Activated naive CD8-positive, alpha-beta T cell treated with anti-CD3 and anti-CD28 coated beads for 36 hours (primary cell): Measurements from ENCODE around the gene EBLN2. TPM values are rescaled to one million over a fixed set of nuclear protein-coding genes. Genes with fewer than 3 reads are reported as not detected.

Source experiments
- DNase-seq: peaks from one replicate; pipeline ENCODE4 v3.0.0; 2021
- H3K27ac Mint-ChIP-seq: one replicate; pipeline ENCODE4 v1.8.0; 2022; ENCODE audit warnings: mild to moderate bottlenecking, moderate library complexity, mixed read lengths
- H3K27me3 Mint-ChIP-seq: one replicate; pipeline ENCODE4 v1.8.0; 2022; ENCODE audit warnings: mild to moderate bottlenecking, mixed read lengths
- H3K36me3 Mint-ChIP-seq: one replicate; pipeline ENCODE4 v1.8.0; 2021; ENCODE audit warnings: mild to moderate bottlenecking, mixed read lengths
- H3K4me1 Mint-ChIP-seq: one replicate; pipeline ENCODE4 v1.8.0; 2021; ENCODE audit warnings: mixed read lengths
- H3K4me3 Mint-ChIP-seq: one replicate; pipeline ENCODE4 v1.8.0; 2022; ENCODE audit warnings: mild to moderate bottlenecking, moderate library complexity, mixed read lengths
- H3K9me3 Mint-ChIP-seq: one replicate; pipeline ENCODE4 v1.8.0; 2022; ENCODE audit warnings: mixed read lengths
- total RNA-seq, 2 experiments: library from RNA; stranded (reverse); gene quantifications; one replicate each; pipeline ENCODE4 v1.2.3, GENCODE V29; 2021

EBLN2 gene
- 1 to 10 TPM; 3.5 to 3.6 TPM for total RNA-seq

GRCh38 chr3:73061416-73061815, at the start of gene EBLN2:
Gene EBLN2, plus strand, starts transcription at chr3:73061659. Its CDS starts 423 bp downstream, at chr3:73062082.
- H3K4me1 Mint-ChIP-seq = peaks cover 13% of the 10 kb centered on the region
- H3K9me3 Mint-ChIP-seq = no peaks in the 10 kb centered on the region
- no peak for DNase-seq
- no peak within 1 kb of the TSS for H3K27ac Mint-ChIP-seq
- H3K4me3 Mint-ChIP-seq = no peak within 1 kb of the TSS
- H3K27me3 Mint-ChIP-seq = no peaks in the 10 kb centered on the region
- H3K36me3 Mint-ChIP-seq = peaks cover 11% of the 10 kb centered on the region

- no peak overlapping the region for H3K27ac Mint-ChIP-seq
- no peak for DNase-seq
- H3K27me3 Mint-ChIP-seq = no peaks in the 10 kb centered on the region
- no peaks in the 10 kb centered on the region for H3K9me3 Mint-ChIP-seq
- H3K36me3 Mint-ChIP-seq = peaks cover 41% of the 10 kb centered on the region
- peaks cover 42% of the 10 kb centered on the region for H3K4me1 Mint-ChIP-seq
- H3K4me3 Mint-ChIP-seq = no peak overlapping the region
These were observed 43.2 kb upstream of the EBLN2 start for GRCh38 chr3:73018298-73018697.

GRCh38 chr3:73018790-73019441, 42.5 kb upstream of the EBLN2 start:
- Mint-ChIP-seq H3K4me1 (peaks cover 41% of the 10 kb centered on the region), H3K4me3 (no peak overlapping the region), H3K9me3 (no peaks in the 10 kb centered on the region), H3K27me3 (no peaks in the 10 kb centered on the region), H3K36me3 (peaks cover 40% of the 10 kb centered on the region), H3K27ac (no peak overlapping the region)
- no peak for DNase-seq

- Mint-ChIP-seq H3K36me3 (peaks cover 34% of the 10 kb centered on the region), H3K27me3 (no peaks in the 10 kb centered on the region), H3K27ac (no peak overlapping the region), H3K9me3 (no peaks in the 10 kb centered on the region), H3K4me3 (no peak overlapping the region), H3K4me1 (peaks cover 53% of the 10 kb centered on the region)
- no peak for DNase-seq
These were observed 40.1 kb upstream of the EBLN2 start for GRCh38 chr3:73021301-73021835.

GRCh38 chr3:73024836-73025235, 36.6 kb upstream of the EBLN2 start:
- Mint-ChIP-seq H3K27ac (no peak overlapping the region), H3K27me3 (no peaks in the 10 kb centered on the region), H3K4me1 (peaks cover 59% of the 10 kb centered on the region)

GRCh38 chr3:73026111-73026759, 35.2 kb upstream of the EBLN2 start:
- no peak overlapping the region for H3K4me3 Mint-ChIP-seq
- no peak overlapping the region for H3K27ac Mint-ChIP-seq
- H3K27me3 Mint-ChIP-seq = no peaks in the 10 kb centered on the region
- H3K4me1 Mint-ChIP-seq = peaks cover 63% of the 10 kb centered on the region
- DNase-seq = no peak
- H3K9me3 Mint-ChIP-seq = peaks cover 3% of the 10 kb centered on the region
- peaks cover 45% of the 10 kb centered on the region for H3K36me3 Mint-ChIP-seq

More at GRCh38 chr3:73024836-73025235, 36.6 kb upstream of the EBLN2 start:
- Mint-ChIP-seq H3K9me3 (peaks cover 3% of the 10 kb centered on the region), H3K4me3 (no peak overlapping the region), H3K36me3 (peaks cover 40% of the 10 kb centered on the region)
- no peak for DNase-seq

- no peak for DNase-seq
- H3K36me3 Mint-ChIP-seq = peaks cover 46% of the 10 kb centered on the region
- no peaks in the 10 kb centered on the region for H3K27me3 Mint-ChIP-seq
- peaks cover 65% of the 10 kb centered on the region for H3K4me1 Mint-ChIP-seq
- H3K27ac Mint-ChIP-seq = no peak overlapping the region
- H3K4me3 Mint-ChIP-seq = no peak overlapping the region
- H3K9me3 Mint-ChIP-seq = peaks cover 3% of the 10 kb centered on the region
These were observed 34.7 kb upstream of the EBLN2 start for GRCh38 chr3:73026760-73027113.

GRCh38 chr3:73028803-73029202, 32.7 kb upstream of the EBLN2 start:
- H3K27ac Mint-ChIP-seq = peak overlapping the region; percentile 62
- H3K4me3 Mint-ChIP-seq = no peak overlapping the region
- no peaks in the 10 kb centered on the region for H3K27me3 Mint-ChIP-seq
- peaks cover 3% of the 10 kb centered on the region for H3K9me3 Mint-ChIP-seq
- peaks cover 51% of the 10 kb centered on the region for H3K36me3 Mint-ChIP-seq
- no peak for DNase-seq
- H3K4me1 Mint-ChIP-seq = peaks cover 66% of the 10 kb centered on the region

GRCh38 chr3:73029321-73029796, 32.1 kb upstream of the EBLN2 start:
- DNase-seq = no peak
- Mint-ChIP-seq H3K27me3 (no peaks in the 10 kb centered on the region), H3K4me3 (peak overlapping the region; percentile 3), H3K9me3 (peaks cover 3% of the 10 kb centered on the region), H3K36me3 (peaks cover 55% of the 10 kb centered on the region), H3K27ac (peak overlapping the region; percentile 62), H3K4me1 (peaks cover 68% of the 10 kb centered on the region)

- peak overlapping the region; percentile 62 for H3K27ac Mint-ChIP-seq
- peaks cover 3% of the 10 kb centered on the region for H3K9me3 Mint-ChIP-seq
- no peak for DNase-seq
- H3K36me3 Mint-ChIP-seq = peaks cover 61% of the 10 kb centered on the region
- no peak overlapping the region for H3K4me3 Mint-ChIP-seq
- H3K27me3 Mint-ChIP-seq = no peaks in the 10 kb centered on the region
- H3K4me1 Mint-ChIP-seq = peaks cover 69% of the 10 kb centered on the region
These were observed 31.3 kb upstream of the EBLN2 start for GRCh38 chr3:73030073-73030597.

GRCh38 chr3:73031573-73032103, 29.8 kb upstream of the EBLN2 start:
- H3K4me3 Mint-ChIP-seq = no peak overlapping the region
- no peaks in the 10 kb centered on the region for H3K27me3 Mint-ChIP-seq
- peaks cover 72% of the 10 kb centered on the region for H3K4me1 Mint-ChIP-seq
- DNase-seq = no peak
- H3K9me3 Mint-ChIP-seq = peaks cover 3% of the 10 kb centered on the region
- no peak overlapping the region for H3K27ac Mint-ChIP-seq
- H3K36me3 Mint-ChIP-seq = peaks cover 64% of the 10 kb centered on the region

GRCh38 chr3:73036694-73037591, 24.5 kb upstream of the EBLN2 start:
- H3K27ac Mint-ChIP-seq = peak overlapping the region; percentile 35
- peaks cover 76% of the 10 kb centered on the region for H3K4me1 Mint-ChIP-seq
- DNase-seq = no peak
- no peaks in the 10 kb centered on the region for H3K9me3 Mint-ChIP-seq
- H3K36me3 Mint-ChIP-seq = peaks cover 49% of the 10 kb centered on the region
- no peak overlapping the region for H3K4me3 Mint-ChIP-seq
- H3K27me3 Mint-ChIP-seq = no peaks in the 10 kb centered on the region

- Mint-ChIP-seq H3K36me3 (peaks cover 22% of the 10 kb centered on the region), H3K9me3 (no peaks in the 10 kb centered on the region), H3K27ac (peak overlapping the region; percentile 6), H3K4me3 (no peak overlapping the region), H3K27me3 (no peaks in the 10 kb centered on the region), H3K4me1 (peaks cover 76% of the 10 kb centered on the region)
- DNase-seq = no peak
These were observed 19.9 kb upstream of the EBLN2 start for GRCh38 chr3:73041537-73041936.

- Mint-ChIP-seq H3K27ac (no peak overlapping the region), H3K4me1 (peaks cover 62% of the 10 kb centered on the region), H3K9me3 (no peaks in the 10 kb centered on the region), H3K27me3 (no peaks in the 10 kb centered on the region), H3K4me3 (no peak overlapping the region), H3K36me3 (peaks cover 13% of the 10 kb centered on the region)
- DNase-seq = no peak
These were observed 18.0 kb upstream of the EBLN2 start for GRCh38 chr3:73043414-73043813.
